ENCODE measurements around the gene SOX8.

The SOX8 gene

DNA sequence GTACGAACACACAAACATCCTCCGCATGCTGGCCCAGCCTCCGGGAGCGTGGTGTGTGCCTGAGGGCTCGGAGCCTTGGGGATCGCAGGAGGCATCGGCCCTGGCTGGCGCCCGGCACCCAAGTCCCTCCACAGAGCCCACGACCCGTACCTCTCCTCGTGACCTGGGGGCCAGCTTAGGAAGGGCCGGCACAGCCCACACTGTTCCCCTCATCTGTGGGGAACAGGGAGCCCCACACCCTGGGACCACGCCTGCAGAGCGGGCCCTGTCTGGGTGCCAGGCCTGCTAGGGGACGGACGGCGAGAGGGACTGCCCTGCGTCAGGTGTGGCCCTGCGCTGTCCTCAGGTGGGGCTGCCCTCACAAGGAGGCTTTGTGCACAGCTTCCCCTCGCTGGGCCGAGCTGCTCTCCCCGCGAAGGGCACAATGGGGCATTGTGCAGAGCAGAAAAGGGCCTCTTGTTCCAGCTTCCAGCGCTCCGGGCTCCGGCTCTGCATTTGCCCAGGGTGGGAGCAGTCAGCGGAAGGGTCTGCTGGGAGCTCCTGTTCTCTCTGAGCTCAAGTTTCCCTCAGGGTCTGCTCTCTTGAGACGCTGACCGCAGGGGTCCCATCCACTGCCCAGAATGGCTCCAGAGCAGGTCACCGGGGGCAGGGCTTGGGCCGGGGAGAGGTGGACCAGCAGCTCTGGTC, 9.1 kb upstream of the SOX8 start:
- DNase-seq (ENCODE audit: low read depth in 2 of 2), result no peak

- DNase-seq (ENCODE audit: low read depth in 2 of 2), result no peak
Observed at GRCh38 chr16:973366-973765, 8.2 kb upstream of the SOX8 start.

DNA sequence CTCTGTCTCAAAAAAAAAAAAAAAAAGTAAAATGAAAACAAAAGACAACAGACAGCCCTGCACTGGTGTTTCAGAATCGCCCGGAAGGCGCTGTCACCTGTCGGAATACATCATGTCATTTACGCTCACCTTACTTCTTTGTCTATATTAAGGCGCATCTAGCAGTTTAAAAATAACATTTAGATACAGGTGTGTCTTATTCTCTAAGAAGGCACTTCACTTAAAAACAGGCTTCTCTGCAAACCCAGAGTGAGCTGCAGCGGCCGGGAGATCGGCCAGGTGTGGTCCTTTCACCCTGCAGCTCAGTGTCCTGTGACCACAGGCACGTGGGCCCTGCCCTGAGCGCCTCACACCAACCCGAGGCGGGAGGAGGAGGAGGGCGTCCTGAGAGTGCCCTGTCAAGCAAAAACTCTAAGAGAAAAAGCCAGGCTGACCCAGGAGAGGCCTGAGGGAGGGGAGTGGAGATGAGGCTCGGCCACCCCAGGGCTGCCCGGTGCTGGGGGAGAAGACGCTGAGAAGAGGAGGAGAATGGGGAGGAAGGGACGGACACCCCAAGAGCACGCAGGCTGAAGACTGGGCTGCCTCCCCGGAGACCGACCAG, 7.5 kb upstream of the SOX8 start:
- no peak for DNase-seq (ENCODE audit: low read depth in 2 of 2)

DNA sequence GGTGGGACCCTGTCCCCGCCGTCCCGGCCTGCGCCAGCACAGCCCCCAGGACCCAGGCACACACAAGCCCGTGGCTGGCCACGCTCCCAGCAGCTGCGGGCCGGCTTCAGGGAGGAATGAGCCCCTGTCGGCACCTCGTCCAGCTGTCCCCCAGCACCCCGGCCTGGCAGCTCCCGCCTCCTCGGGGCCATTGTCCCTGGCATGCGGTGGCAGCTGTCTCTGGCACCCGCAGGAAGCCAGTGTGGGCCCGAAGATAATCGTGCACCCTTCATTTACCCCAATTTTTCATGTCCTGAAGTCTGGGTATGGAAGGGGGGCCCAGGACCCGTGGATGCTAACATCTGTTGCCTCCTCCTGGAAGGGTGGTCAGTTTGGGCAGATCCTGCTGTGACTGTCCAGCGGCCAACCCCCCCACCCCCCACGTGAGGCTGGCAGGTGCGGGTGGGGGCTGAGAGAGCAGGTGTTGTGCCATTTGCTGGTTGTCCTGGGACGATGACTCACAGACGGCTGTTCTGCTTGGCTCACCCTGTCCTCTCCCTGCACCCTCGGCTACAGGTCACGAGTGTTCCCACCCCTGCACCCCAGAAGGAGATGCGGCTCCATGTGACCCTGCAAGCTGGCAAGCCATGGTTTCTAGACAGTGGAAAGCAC, 6.8 kb upstream of the SOX8 start:
- DNase-seq (ENCODE audit: low read depth in 2 of 2), result no peak

DNA sequence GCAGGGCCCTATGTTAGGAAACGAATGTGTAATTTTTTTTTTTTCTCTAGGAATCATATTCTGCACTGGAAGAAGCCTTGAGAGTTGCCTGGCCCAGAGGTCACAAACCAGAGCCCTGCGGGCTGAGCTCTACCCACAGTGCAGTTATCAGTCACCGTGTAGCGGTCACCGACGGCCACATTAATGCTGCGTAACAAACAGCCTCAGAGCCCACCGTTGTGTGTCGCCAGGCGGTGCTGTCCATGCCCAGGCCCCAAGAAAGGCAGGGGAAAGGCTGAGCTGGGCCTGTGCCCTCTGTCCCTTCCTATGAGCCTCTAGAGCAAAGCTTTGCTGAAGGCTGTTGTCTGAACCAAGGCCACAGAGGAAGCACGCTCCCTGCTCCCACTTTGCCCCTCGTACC, 6.3 kb upstream of the SOX8 start:
- no peak for DNase-seq (ENCODE audit: low read depth in 2 of 2)

- no peak for DNase-seq (ENCODE audit: low read depth in 2 of 2)
Observed at GRCh38 chr16:976389-976931, 5.1 kb upstream of the SOX8 start.

GRCh38 chr16:977081-977701, 4.4 kb upstream of the SOX8 start:
- DNase-seq (ENCODE audit: low read depth in 2 of 2), result no peak

DNA sequence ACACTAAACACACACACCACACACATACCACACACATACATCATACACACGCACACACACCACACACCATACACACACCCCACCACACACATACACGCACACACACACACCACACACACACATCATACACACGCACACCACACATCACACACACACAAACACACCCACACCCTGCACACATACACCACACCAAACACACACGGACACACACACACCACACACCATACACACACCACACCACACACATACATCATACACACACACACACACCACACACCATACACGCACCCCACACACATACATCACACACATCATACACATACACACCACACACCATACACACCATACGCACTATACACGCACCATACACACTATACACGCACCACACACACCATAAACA, 3.7 kb upstream of the SOX8 start:
- DNase-seq (ENCODE audit: low read depth in 2 of 2), result no peak

DNA sequence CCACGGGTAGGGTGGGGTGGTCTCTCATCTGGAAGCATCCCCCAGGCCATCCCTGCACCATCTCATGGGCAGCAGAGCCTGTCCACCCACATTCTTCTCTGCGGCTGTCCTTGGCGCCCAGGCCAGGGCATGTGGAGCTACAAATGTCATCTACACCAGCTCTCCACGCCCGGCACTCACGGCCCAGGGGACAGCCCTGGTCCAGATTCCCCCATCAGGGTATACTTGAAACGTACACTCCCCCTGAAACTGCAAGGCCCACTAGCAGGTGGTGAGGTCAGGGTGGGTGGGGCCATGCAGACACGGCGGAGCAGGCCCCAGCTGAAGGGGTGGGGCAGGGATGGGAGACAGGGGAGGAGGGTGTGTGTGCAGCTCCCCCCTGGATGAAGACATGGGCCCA, 3.2 kb upstream of the SOX8 start:
- DNase-seq (ENCODE audit: low read depth in 2 of 2), result no peak

GRCh38 chr16:979147-979546, 2.4 kb upstream of the SOX8 start:
- no peak for DNase-seq (ENCODE audit: low read depth in 2 of 2)

DNA sequence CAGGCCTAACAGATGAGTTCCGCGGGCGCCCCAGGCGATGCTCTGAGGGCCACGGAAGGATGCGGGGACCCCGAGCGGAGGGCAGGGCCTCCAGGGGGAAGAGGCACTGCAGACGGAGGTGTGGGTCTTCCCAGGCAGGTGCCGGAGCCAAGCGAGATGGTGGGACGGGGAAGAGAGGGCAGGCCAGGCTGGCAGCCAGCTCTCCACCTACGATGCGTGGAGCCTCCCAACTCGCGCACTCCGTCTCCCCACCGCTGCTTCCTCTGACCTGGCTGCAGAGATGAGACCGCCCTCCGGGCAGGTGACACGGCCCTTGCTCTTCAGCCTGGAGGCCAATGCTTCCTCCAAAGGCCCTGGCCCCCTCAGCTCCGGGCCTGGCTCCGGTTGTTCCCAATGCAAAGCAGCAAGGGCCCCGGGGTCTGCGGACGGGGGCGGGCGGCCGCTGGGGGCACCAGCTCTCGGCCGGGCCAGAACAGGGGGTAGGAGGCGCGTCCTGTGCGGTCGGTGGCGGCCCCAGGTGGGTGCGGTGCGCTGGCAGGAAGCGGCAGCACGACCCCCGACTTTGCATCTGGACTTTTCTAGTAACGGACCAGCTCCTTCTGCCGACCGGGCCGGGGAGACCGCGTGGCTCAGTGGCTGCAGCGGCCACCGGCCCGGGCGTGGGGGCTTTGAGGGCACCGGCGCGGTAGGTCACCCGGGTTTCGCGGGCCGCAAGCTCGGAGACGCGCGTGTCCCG, 1.5 kb upstream of the SOX8 start:
- no peak for DNase-seq (ENCODE audit: low read depth in 2 of 2)

DNA sequence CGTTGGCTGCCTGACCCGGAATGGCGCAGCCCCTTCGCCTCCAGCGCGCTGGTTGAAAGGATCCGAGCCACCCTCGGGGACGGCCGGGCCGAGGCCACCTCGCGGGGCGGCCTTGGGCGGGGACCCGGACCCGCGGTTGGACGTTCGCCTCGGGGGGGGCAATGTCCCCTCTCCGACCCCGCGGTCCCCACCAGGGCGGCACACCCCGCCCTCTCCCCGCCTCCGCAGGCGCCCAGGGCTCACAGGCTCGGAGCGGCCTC, 1.0 kb upstream of the SOX8 start:
- DNase-seq (ENCODE audit: low read depth in 2 of 2), result no peak

DNA sequence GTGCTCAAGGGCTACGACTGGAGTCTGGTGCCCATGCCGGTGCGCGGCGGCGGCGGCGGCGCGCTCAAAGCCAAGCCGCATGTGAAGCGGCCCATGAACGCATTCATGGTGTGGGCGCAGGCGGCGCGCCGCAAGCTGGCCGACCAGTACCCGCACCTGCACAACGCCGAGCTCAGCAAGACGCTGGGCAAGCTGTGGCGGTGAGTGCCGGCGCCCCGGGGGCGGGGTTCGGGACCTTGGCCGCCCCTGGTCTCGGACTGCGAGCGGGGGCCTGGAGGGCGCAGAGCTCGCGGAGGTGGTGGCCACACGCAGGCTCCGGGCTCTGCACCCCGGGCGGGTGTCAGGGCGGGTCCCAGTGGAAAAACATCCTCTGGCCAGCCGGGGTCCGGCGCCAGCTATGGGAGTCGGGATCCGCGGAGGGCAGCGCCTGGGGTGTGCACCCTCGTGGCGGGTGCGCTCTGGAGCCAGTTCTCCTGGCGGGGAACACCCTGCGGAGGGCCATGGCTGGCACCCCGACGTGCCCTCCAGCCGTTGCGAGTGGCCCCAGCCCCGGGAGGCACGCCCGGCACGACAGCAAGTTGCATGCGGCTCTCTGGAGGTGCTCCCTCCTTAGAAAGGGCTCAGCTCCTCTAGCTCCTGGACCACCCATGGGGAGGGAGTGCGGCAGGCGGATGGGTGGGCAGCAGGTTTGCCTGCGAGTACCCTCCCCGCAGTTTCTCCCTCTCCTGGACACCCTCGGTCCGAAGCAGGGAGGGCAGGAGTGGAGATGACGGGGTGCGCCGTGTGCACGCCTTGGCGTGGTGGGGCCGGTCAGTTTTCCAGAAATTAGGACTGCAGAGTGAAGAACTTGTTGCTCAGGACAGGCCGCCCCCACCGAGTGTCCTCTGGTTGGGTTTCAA, 824 bp downstream of the SOX8 start:
- DNase-seq (ENCODE audit: low read depth in 2 of 2), result no peak

DNA sequence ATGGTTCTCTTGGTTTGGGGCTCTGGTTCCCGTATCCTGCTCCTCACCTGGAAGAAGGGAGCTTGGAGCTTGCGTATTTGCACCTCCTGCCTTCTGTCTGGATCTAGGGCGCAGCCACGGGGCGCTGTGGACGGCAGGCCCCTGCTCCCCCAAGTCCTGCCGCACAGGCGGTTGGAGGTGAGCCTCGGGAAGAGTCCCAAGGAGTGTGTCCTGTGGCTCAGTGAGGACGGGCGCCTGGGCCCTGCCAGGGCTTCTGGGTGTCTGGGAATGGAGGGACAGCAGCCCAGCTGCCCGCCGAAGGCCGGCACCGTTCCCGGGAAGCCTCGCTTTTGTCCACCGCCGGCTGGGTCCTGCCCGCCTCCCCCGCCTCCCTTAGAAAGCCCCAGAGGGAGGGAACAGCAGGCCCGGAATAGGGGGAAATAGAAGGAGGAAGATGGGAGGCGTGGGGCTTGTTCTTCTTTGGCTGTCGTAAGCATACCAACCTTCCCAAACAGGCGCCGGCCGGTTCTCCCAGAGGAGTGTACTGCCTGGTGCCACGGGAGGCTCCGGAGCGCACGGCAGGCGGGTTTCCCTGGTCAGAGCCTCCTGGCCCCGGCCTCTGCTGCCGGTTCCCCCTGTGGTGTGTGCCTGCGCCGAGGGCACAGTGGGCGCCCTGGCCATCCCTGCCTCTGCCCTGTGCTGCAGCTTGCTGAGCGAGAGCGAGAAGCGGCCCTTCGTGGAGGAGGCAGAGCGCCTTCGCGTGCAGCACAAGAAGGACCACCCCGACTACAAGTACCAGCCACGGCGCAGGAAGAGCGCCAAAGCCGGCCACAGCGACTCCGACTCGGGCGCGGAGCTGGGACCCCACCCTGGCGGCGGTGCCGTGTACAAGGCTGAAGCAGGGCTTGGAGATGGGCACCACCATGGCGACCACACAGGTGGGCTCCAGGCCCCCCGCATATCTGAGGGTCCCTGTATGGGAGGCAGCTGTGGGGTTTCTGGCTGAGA, 1.8 kb downstream of the SOX8 start:
- DNase-seq (ENCODE audit: low read depth in 2 of 2), result no peak

GRCh38 chr16:984121-984694, 2.6 kb downstream of the SOX8 start:
- no peak for DNase-seq (ENCODE audit: low read depth in 2 of 2)

- no peak for DNase-seq (ENCODE audit: low read depth in 2 of 2)
Observed at GRCh38 chr16:984736-985636, 3.4 kb downstream of the SOX8 start.

GRCh38 chr16:985646-986400, 4.3 kb downstream of the SOX8 start:
- no peak for DNase-seq (ENCODE audit: low read depth in 2 of 2)

DNA sequence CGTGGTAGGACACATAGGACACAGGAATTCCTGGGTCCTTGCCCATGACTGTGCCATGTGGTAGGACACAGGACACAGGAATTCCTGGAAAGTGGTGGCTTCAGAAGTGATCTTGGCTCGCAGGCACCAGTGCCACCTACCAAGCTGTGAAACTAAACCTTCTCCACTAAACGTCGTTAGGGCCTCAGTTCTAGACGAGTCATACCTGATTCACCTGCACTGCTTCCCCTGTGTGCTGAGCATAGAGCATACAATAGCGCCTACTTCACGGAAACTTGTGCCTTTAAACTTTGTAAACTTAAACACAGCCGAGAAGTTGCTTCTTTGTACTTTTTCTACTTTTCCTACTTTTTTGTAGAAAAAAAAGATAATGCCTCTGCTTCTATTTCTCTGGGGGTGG, 4.8 kb downstream of the SOX8 start:
- no peak for DNase-seq (ENCODE audit: low read depth in 2 of 2)
